Fibroblast of upper back skin (primary cell): Measurements from ENCODE around the gene MICU1.
"Not testable (repeated sequence)": the region's sequence is repeated elsewhere in the genome, so short reads cannot be mapped to it uniquely, and the experiment has no call there.

ENCODE experiments used
- DNase-seq: peaks from one replicate; pipeline ENCODE4 v3.0.0-alpha.2; 2013

Gene MICU1

DNA sequence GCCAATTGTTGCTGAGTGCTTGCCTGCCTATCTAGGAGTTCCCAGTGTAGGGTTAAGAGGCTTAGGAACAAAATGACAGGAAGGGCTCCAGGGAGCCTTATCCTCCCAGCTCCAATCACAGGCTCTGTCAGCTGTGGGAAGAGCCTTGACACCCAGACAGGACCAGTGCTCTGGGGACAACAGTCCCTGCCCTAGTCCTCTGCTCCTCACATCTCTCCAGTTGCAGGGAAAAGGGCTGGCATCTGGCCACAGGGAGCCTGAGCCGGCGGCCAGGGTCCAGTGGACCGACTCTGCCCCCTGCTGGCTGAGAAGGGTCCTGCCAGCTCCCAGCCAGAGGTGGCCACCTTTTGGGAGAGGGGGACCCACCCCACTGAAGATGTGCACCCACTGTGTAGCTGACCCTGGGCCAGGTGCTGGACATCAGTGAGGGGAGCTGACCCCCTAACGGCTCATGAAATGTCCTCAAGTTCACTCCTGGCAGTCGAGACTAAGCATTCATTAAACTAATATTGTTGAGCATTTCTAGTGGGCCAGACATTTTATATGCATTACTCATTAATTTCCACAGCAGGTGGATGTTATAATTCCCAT is 288.7 kb downstream of the MICU1 start:
- DNase-seq = peak; percentile 67

DNA sequence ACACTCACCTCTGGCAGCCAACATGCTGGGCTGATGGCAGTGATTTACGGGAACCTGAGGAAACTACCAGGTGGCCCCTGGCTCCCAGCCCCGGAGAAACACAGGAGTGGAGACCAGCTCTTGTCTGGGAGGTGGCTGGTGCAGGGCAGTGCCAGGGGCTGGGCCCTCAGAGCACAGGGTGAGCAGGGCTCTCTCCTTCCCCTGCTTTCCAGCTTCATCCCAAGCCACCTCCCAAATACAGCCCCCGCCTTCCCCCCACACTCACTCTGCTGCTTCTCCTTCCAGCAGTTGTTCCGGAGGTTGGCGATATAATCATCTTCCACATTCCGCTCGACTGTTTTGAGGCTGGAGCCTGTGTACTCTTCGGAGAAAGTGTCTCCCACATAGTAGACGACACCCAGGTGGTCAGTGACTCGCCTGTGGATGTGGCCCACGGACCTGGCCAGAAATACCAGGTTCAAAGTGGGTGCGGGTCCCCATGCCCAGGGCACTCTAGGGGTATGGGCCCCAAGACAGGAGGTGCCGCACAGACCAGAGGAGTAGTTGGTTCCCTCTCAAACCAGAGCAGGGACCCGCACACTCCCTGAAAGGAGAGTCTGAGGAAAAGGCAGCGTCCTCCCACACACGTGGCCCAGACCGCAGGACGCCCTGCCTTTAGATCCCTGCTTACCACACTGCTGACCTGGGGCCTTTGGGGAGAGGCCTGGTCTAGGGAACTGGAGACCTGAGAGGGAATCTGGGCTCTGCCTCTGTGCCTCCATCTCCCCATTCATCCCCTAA is 289.4 kb downstream of the MICU1 start:
- no peak for DNase-seq

DNA sequence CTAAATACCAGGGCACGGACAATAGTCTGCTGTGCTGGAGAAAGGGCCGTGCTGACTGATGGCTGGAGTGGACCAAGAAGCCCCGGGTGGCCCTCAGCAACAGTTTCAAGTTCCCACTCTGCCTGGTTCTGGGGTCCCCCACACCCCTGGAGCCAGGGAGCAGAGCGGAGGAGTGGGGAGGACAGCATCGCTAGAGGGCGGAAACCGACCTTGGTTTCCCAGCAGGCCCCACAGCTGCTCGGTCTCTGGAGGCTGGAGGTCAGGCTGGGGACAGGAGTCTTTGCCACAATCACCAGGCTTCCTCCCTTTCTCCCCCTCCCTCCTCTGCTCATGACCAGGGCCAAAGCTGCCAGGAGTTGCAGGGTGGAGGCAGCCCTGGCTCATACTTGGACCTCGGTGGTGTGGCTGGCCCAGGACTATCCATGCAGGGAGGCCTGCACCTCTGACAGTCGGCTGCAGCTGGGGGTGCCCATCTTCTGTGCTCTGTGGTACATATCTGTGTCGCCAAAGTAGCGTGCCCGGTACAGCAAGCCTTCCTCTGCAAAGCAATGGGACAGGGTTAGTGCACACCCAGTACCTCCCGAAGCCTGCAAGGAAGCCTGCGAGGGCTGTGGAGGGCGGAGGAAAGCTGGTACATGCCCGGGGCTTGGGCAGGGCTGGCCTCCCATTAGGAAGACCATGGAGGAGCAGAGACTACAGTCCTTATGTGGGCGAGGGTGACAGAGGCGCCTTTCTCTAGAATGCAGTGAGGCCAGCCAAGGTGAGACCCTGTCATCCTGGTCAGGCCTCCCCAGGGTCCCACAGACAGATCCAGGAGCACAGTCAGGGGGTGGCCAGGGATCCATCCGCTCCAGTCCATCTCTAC is 290.3 kb downstream of the MICU1 start:
- no peak for DNase-seq

DNA sequence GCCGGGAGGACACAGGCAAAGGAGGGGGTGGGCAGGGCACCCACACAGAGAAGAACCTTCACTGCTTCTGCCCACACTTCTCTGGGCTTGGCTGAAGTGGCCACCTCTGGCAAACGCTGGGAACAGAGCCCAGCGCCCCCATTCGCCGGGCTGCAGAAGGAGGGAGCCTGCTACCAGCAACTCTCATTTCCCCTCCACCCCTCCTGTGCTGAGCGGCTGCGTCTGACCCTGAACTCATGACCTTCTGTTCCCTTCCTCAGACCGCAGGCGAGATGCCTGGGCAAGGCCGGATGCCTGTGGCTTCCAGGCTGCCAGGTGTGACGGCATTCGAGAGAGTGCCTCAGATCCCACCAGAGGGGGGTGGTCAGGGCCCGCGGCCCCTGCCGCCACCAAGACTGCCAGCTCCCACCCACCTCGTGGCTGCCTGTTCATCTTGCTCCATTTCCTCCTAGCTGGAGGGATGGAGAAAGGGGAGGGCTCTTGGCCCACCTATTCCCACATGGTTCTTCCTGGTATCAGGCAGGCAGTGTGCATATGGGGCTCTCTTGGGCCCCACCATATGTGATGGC is 291.0 kb downstream of the MICU1 start:
- peak; percentile 61 for DNase-seq

DNA sequence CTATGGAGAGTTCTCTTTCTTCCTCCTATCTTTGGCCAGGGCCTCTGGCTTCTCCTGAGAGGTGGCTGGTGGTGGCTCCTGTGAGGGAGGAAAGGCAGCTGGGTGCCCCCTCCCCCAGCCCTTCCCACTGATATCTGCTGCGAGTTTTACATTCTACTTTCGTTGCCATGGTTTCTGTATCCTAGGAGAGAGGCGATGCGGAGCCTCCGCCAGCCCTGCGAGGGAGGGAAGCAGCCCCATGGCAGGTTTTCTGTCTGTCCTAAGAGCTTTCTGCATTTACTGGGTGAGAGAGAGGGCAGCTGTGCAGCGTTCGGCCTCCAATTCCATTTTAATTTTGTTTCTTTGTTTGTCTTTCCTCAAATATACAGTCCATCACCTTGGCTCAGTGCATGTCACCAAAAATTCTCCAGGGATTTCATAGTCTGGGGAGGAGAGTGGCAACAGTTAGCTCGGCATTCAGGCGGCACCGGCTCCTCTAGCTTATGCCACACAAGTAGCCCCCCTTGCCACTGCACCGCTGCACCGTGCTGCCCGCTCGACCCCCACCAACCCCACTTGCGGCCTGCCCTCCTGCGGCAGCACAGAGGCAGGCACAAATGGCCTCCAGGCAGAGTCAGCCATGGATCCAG is 291.6 kb downstream of the MICU1 start:
- DNase-seq = peak; percentile 56

DNA sequence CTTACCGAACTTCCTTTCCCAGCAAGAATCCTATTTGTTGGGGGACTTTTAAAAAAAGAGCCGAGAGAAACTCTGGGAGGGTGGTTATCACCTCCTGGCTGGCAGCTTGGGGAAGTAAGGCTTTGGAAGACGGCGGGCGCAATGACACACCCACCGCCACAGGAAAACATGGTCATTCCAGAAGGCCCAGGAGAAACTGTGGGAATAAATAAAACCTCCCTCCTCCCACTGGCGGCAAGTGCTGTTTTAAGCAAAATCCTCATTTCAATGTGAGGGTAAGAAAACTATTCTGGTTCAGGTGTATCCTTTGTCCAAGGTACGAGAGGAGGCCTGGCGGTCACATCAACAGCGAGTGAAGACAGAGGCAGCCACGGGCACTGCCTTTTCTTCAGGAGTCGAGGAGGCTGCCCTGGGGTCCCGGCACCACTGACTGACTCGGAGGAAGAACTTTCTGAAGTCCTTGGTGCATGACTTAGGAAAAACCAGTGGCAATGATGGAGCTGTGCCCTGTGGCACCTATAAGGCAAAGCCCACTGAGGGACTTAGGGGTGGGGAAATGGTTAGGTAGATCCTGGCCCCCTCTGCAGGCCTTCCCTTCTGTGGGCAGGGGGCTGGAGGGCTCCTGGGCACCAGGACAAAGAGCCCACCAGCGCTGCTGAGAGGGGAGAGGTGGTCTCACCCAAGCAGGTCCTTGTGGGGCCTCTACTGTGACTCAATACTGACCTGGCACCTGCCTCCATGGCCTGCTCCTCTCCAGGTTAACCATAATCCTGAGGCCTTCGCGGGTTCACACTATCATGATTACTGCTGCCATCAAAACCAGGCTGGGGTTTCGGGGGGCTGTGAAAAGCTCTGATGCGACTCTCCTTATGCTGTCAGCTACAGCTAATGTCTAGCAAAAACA is 292.5 kb downstream of the MICU1 start:
- no peak for DNase-seq

DNA sequence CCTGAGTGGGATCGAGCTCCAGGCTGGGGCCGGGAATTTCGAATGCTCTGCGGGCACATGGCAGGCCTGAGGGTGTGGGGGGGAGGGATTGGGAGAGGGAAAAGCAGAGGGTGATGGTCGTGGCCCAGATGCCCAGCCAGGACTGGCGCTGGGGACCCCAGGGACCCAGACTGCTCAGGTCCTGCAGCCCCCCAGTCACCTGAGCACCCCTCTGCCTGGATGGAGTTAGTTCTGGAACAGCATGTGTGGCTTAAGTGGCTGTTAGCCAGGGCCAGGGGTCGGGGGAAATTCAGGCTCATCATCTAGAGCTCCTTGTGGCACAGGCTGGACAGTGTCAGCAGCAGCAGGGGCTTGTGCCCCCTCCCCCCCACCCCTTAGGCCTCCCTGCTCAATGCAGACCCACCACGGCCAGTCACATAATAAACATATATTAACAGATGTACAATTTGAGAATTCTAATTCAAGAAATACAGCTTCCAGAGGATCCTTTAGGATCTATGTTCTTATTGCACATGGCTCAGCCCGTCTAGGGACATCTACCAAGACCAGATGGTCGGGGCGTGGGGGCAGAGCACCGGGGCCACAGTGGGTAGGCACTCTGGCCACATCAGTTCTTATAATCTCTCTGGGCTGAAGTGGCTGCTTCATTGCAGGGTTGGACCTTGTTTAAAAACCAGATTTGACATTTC is 293.3 kb downstream of the MICU1 start:
- no peak for DNase-seq

DNA sequence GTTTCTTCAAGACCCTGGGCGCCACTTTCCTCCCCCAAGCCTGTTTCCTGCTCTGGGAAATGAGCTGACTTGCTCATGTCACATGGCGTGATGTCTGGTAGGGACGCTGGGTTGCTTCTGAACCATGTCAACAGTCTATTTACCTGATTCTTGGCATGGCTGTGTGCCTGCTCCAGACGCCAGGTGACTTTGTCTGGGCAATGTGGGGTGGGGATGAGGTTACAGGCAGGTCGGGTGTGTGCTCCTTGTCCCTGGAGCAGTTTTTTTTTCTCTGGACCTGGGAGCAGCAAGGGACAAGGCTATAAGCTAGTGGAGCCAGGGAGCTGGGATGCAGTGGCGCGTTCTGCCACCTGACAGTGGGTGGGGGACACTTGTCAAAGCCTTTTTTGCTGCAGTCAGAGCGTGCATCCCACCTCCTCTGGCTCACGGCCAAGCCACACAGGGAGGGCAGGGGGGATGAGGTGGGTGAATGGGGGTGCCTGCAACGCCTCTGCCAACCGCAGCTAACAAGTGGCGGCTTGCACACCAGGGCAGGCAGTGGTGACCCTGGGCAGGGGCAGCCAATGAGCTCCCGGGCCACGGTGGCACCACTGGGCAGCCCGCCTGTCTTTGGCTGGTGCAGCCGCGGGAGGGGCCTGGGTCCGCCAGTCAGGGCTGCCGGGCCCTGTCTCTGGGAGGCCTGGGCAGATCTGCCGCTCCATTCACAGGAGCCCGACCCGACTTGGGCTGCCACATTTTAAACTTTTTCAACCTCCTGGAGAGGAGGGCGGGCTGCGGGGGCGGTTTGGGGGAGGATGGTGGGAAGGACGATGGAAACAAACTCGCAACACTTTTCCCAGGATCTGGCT is 294.1 kb downstream of the MICU1 start:
- DNase-seq = peak; percentile 69

DNA sequence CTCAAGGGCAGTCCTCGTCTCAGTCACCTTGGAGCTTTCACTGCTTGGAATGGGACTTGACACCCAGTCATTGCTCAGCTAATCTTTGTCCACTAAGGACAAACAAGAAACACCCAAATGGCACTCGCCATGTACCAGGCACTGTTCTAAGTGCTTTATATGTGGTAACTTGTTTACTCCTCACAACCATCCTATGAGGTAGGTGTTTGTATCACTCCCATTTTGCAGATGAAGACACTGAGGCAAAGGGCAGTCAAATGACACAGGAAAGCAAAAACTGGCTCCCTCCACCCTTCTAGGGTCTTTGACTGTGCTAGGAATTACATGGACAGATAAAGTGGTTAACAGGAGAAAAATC is 295.8 kb downstream of the MICU1 start:
- no peak for DNase-seq

DNA sequence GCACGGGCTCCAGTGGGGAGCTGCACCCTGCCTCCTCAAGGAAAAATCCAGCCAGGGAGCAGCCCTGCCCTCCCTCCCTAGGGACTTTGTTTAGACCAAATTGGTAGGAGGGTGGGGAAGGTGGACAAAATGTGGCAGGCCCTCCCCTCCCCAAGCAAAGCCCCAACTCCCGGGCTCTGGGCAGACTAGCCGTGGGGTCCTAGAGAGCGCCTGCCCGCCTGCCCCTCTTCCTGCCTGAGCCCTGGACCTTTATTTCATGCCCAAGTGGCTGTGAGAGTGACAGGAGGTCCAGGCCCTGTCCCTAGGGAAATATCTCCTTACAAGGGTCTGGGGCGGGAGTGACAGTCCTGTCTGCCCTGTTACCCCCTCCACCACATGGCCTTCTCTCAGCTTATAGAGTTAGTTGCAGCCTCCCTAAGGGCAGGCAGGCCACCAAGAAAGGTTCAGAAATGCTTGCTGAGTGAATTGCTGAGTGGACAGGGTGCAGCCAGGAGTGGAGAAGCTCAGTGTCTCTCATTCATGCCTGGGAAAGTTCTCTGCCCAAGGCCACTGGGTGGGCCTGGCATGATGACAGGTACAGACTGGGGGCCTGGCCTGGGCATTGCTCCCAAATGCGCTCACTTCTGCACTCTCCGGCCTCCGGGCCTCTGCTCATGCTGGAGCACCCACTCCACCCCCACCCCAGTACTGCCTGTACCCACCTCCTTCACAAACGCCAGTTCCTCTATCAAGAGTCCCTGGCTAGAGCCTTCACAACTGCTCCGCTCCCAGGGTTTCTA is 296.4 kb downstream of the MICU1 start:
- no peak for DNase-seq

DNA sequence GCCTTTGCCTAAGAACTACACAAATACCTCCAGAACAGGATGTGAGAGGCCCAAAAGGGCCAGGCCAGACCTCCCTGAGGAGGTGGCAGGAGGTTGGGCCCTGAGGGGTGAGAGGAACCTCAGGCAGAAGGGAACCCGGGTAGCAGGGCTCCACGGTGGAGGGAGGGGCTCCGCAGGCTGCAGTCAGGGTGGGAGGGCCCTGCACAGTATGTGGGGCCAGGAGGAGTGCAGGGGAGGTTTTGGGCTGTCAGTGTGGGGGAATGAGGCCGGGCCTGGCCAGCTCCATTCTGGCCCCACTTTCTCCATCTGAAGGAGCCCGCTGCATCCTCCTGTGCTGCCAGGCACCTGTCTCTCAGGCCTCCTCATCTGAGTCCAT is 297.1 kb downstream of the MICU1 start:
- DNase-seq = no peak

DNA sequence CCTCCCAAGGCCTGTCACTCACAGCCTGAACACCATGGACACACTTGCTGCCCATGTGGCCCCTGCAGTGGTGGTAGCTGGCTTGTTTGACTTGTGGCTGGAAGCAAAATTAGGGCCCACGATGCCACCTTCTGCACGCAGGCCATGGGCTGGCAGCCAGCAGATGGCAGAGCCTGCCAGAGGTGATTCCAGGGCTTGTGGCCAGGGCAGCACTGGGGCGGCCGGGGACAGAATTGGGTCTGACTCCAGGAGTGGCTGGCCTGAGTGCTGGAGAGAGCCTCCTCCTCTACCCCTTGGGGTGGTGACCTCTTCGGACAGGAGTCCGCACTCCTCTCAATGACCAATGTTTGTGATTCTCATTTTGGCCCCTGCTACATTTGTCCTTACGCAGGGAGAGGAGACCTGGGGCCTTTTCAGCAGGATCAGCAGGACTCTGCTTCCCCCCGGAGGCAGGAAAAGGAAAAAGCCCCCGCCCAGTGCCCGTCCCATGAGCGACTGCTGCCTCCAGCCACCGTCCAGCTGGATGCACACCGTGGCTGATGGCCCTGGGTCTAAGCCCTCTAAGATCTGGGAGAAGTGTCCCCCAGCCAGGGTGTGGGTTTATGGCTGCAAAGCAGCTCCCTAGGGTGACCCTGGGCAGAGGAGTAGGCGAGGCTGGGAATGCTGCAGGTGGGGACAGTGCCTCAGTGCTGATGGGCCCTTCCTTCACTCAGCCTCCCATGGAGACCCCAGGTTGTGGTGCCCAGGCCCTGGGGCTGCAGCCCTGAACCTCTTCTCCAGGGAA is 297.6 kb downstream of the MICU1 start:
- DNase-seq = peak; percentile 61

DNA sequence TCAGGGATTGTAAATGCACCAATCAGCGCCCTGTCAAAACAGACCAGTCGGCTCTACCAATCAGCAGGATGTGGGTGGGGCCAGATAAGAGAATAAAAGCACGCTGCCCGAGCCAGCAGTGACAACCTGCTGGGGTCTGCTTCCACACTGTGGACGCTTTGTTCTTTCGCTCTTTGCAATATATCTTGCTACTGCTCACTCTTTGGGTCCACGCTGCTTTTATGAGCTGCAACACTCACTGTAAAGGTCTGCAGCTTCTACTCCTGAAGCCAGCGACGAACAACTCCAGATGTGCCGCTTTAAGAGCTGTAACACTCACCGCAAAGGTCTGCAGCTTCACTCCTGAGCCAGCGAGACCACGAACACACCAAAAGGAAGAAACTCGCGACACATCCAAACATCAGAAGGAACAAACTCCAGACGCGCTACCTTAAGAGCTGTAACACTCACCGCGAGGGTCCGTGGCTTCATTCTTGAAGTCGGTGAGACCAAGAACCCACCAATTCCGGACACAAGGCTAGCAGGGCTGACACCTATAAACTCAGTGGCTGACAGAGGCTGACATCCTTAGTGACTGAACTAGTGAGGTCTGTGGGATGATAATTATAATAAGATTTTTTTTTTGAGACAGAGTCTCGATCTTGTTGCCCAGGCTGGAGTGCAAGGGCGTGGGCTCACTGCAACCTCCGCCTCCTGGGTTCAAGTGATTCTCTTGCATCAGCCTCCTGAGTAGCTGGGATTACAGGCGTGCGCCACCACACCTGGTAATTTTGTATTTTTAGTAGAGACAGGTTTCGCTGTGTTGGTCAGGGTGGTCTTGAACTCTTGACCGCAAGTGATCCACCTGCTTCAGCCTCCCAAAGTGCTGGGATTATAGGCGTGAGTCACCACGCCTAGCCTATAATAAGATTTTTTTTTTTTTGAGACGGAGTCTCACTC is 298.9 kb downstream of the MICU1 start:
- not testable (repeated sequence) for DNase-seq

DNA sequence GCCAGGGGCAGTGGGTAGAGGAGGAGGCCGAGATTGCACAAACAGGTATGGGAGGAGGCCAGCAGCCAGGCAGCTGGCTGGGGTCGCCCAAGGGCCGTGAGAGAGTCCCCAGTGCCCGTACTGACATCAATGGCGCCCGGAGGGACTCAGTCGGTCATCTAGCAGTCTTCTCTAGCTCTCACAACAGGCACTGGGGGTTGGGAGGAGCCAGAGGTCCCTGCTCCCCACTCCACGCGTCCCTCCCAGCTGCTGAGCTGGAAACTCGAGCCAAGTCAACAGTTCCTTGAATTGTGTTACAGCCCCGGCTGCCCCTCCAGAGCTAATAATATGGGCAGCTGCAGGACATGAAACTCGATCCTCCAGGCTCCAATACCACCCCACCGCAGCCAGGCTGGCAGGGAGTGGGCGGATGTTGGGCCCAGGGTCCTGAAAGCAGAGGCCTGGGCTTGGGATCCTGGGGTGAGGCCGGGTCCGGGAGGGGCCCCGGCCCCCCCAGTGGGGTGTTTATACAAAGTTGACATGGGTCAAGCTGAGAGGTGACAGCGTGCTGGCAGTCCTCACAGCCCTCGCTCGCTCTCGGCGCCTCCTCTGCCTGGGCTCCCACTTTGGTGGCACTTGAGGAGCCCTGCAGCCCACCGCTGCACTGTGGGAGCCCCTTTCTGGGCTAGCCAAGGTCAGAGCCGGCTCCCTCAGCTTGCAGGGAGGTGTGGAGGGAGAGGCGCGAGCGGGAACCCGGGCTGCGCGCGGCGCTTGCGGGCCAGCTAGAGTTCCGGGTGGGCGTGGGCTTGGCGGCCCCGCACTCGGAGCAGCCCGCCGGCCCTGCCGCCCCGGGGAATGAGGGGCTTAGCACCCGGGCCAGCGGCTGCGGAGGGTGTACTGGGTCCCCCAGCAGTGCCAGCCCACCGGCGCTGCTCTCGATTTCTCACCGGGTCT is 300.4 kb downstream of the MICU1 start:
- not testable (repeated sequence) for DNase-seq

DNA sequence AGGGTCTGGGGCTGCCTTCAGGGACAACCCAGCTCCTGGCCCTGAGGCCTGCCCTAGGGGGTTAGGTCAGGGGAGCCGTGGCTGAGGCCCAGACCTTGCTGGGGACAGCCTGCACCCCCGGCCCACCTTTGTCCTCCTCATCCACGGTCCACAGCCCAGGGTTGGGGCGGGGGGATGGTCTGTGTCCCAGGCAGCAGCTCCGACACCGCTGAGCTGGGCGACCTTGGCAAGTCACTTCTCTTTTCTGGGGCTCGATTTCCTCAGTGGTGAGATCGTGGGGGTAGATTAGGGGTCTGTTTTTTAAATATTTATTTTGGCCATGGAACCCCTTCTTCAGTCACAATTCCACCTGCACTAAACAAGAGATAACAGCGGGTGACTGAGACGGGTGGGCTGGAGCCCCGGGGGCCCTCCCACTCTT is 302.1 kb downstream of the MICU1 start:
- no peak for DNase-seq

DNA sequence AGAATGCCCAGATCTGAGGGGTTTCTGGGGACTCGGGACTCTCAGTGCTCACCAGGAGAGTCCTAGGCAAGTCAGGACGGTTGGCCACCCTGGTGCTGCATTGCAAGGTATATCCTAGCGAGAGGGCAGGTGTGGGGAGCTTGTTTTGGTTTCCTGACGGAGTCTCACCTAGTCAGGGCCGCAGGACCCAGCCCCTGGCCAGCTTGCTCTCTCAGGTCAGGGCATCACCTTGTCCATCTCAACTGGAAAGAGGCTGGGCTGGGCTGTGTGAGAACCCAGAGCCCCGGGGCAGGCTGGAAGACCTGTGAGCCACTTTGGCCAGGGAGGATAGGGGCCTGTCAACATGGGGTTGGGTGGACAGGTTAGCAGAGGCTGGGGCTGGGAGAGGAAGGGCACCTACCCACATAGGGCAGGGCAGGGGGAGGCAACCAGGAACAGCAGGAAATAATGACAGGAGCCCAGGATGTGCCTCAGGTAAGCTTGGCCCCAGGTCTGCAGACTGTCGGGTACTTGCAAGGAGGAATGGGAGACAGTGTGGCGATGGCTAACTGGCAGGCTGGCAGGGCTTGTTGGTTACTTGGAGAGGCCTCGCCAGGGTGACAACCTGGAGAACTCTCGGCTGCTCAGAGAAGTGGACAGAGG is 302.6 kb downstream of the MICU1 start:
- DNase-seq = no peak
